K562 (cell line): Measurements from ENCODE around the gene ARHGEF4. TPM values are rescaled to one million over a fixed set of nuclear protein-coding genes. Genes with fewer than 3 reads are reported as not detected.

Experiments
- ATAC-seq: fragments of 200-7000 bp; cut with Tn5 transposase; 3 replicates; pipeline ENCODE4 v1.9.1; 2020; ENCODE audit warnings: moderate library complexity
- BruUV-seq: library from RNA; stranded (reverse); fragments of 400-500 nt; replicated peaks from 2 replicates; lab custom pipeline; 2021; lab: Mats Ljungman, UMichigan
- CTCF ChIA-PET: fragments of 300-600 bp; formaldehyde crosslinking; extraction: SDS; loops from one replicate; lab custom pipeline; 2021; ENCODE audit warnings: low intra/inter-chr PET ratio; lab: Yijun Ruan, JAX
- POLR2A ChIA-PET: fragments of 300-600, 350-650 bp; sonication (Branson Sonifier 250); formaldehyde crosslinking; extraction: SDS; loops from one replicate; lab custom pipeline; 2021; ENCODE audit warnings: antibody characterized with exemption, inconsistent platforms; lab: Yijun Ruan, JAX
- DNase-seq, 4 experiments: peaks; one replicate each; pipeline versions ENCODE4 v3.0.0 to v3.0.0-alpha.2; 2011 to 2018; ENCODE audit warnings: low spot score in 3 of 4, mixed read lengths in 3 of 4; ENCODE audit errors: extremely low read depth in 1 of 4
- FAIRE-seq: peaks from 2 replicates; lab custom pipeline; 2011; peaks lifted over from hg19 to GRCh38; lab: Jason Lieb, UNC
- H2AFZ ChIP-seq: 2 replicates; pipeline ENCODE4 v1.6.0; 2011; ENCODE audit warnings: low read depth, low read length, control low read depth, inconsistent platforms
- H3K27ac ChIP-seq: fragments of 200-600 bp; 3 replicates; pipeline ENCODE4 v1.8.0; 2011; ENCODE audit warnings: low read depth, mild to moderate bottlenecking, control low read depth, inconsistent platforms, low read length, moderate library complexity, mixed read lengths; ENCODE audit errors: extremely low read depth
- H3K27me3 ChIP-seq, 2 experiments: fragments of 300-600 bp in 1 of 2; 2 replicates in 1 of 2; 3 replicates in 1 of 2; pipeline versions ENCODE4 v1.6.0 to v1.8.0; 2011; ENCODE audit warnings: inconsistent platforms in 2 of 2, low read length in 2 of 2, mild to moderate bottlenecking in 1 of 2, mixed read lengths in 1 of 2, moderate library complexity in 1 of 2; ENCODE audit not compliant: control insufficient read depth in 2 of 2, insufficient read depth in 2 of 2
- H3K36me3 ChIP-seq: fragments of 300-600 bp; 3 replicates; pipeline ENCODE4 v1.8.0; 2011; ENCODE audit warnings: mild to moderate bottlenecking, low read length, inconsistent platforms; ENCODE audit not compliant: control insufficient read depth, insufficient read depth
- H3K4me1 ChIP-seq, 2 experiments: fragments of 200-600 bp in 1 of 2; replicated peaks in 1 of 2; 2 replicates in 1 of 2; 3 replicates in 1 of 2; pipeline versions ENCODE4 v1.5.1 to v1.8.0; 2011; ENCODE audit warnings: inconsistent platforms in 2 of 2, low read length in 2 of 2, mild to moderate bottlenecking in 1 of 2, mixed read lengths in 1 of 2, moderate library complexity in 1 of 2; ENCODE audit not compliant: control insufficient read depth in 2 of 2, insufficient read depth in 2 of 2
- H3K4me2 ChIP-seq: 2 replicates; pipeline ENCODE4 v1.6.1; 2011; ENCODE audit warnings: low read length, control low read depth, inconsistent platforms, mixed read lengths; ENCODE audit not compliant: insufficient read depth
- H3K4me3 ChIP-seq: fragments of 200-600 bp; sonication (generic), shearing (Covaris generic); 2 replicates; pipeline ENCODE4 v1.5.1; 2016; ENCODE audit warnings: control low read depth, inconsistent platforms
- H3K79me2 ChIP-seq: fragments of 200-600 bp; 3 replicates; pipeline ENCODE4 v1.8.0; 2011; ENCODE audit warnings: low read length, inconsistent platforms; ENCODE audit not compliant: control insufficient read depth, insufficient read depth
- H3K9ac ChIP-seq, 2 experiments: 2 replicates each; pipeline versions ENCODE4 v1.6.0 to v1.6.1; 2011; ENCODE audit warnings: low read depth in 2 of 2, low read length in 2 of 2, control low read depth in 1 of 2, inconsistent platforms in 1 of 2, mild to moderate bottlenecking in 1 of 2, mixed read lengths in 1 of 2; ENCODE audit not compliant: insufficient read depth in 1 of 2
- H3K9me1 ChIP-seq: one replicate; pipeline ENCODE4 v1.6.0; 2011; ENCODE audit warnings: inconsistent platforms, mild to moderate bottlenecking, low read length, moderate library complexity; ENCODE audit not compliant: control insufficient read depth, insufficient read depth
- H3K9me3 ChIP-seq: replicated peaks from 2 replicates; pipeline ENCODE4 v1.5.1; 2011; ENCODE audit warnings: low read depth, low read length, inconsistent platforms; ENCODE audit not compliant: control insufficient read depth, insufficient read depth
- H4K20me1 ChIP-seq: replicated peaks from 2 replicates; pipeline ENCODE4 v1.6.1; 2011; ENCODE audit warnings: low read length, inconsistent platforms, mixed read lengths; ENCODE audit not compliant: control insufficient read depth, insufficient read depth
- CBX5 ChIP-seq: IDR thresholded peaks from 2 replicates; pipeline ENCODE4 v1.6.1; 2014; ENCODE audit warnings: low read depth, borderline replicate concordance
- CHD1 ChIP-seq: fragments of 200-600 bp; sonication (generic); IDR thresholded peaks from one replicate; pipeline ENCODE4 v1.6.1; 2012; ENCODE audit warnings: mild to moderate bottlenecking, moderate library complexity, low read length, inconsistent platforms
- HSF4 ChIP-seq: fragments of 250-450 bp; sonication (Bioruptor Pico); IDR thresholded peaks from 2 replicates; pipeline ENCODE4 v2.1.2; 2022; ENCODE audit warnings: mild to moderate bottlenecking, moderate library complexity, borderline replicate concordance
- KDM4B ChIP-seq, 2 experiments: fragments of 450-650 bp in 1 of 2; sonication (generic) in 1 of 2; IDR thresholded peaks; 2 replicates each; pipeline ENCODE4 v1.6.1; 2016 to 2017; ENCODE audit warnings: borderline replicate concordance in 2 of 2, antibody characterized with exemption in 1 of 2, low read depth in 1 of 2, mild to moderate bottlenecking in 1 of 2
- MEIS2 ChIP-seq: fragments of 450-650 bp; IDR thresholded peaks from 2 replicates; pipeline ENCODE4 v1.6.1; 2014; ENCODE audit warnings: mild to moderate bottlenecking; ENCODE audit not compliant: partially characterized antibody
- MYC ChIP-seq, 2 experiments: fragments of 250-450 bp in 1 of 2; sonication (Bioruptor Pico) in 1 of 2; IDR thresholded peaks; 2 replicates each; pipeline versions ENCODE4 v1.5.1 to v1.6.1; 2012 to 2021; ENCODE audit warnings: low read depth in 2 of 2, borderline replicate concordance in 1 of 2, improper control_type of control experiment in 1 of 2, low read length in 1 of 2, mild to moderate bottlenecking in 1 of 2, moderate library complexity in 1 of 2
- POLR3G ChIP-seq: IDR thresholded peaks from 2 replicates; pipeline ENCODE4 v1.6.1; 2011; ENCODE audit not compliant: insufficient read length, insufficient replicate concordance; ENCODE audit errors: extremely low read depth
- SAFB ChIP-seq: fragments of 200-400 bp; formaldehyde crosslinking; IDR thresholded peaks from 2 replicates; pipeline ENCODE4 v1.6.1; 2017; ENCODE audit warnings: low read depth, low read length, borderline replicate concordance
- SMARCE1 ChIP-seq: fragments of 450-650 bp; IDR thresholded peaks from 2 replicates; pipeline ENCODE4 v1.7.1; 2016; ENCODE audit warnings: mild to moderate bottlenecking
- SRSF7 ChIP-seq: fragments of 200-400 bp; formaldehyde crosslinking; optimal IDR thresholded peaks from 2 replicates; pipeline ENCODE3; 2017; ENCODE audit warnings: mild to moderate bottlenecking, low read depth, low read length
- TEAD4 ChIP-seq, 2 experiments: sonication (generic) in 1 of 2; formaldehyde crosslinking in 1 of 2; IDR thresholded peaks; 2 replicates each; pipeline versions ENCODE4 v1.6.1 to v1.8.0; 2012 to 2022; ENCODE audit warnings: borderline replicate concordance in 1 of 2, inconsistent platforms in 1 of 2, low read length in 1 of 2, mild to moderate bottlenecking in 1 of 2, missing genetic modification reagents in 1 of 2
- ZBTB1 ChIP-seq: sonication (generic); formaldehyde crosslinking; IDR thresholded peaks from 2 replicates; pipeline ENCODE4 v1.8.1; 2023; ENCODE audit warnings: missing genetic modification reagents, low read depth, mild to moderate bottlenecking, borderline replicate concordance
- ZC3H11A ChIP-seq: IDR thresholded peaks from 2 replicates; pipeline ENCODE4 v1.6.1; 2012; ENCODE audit warnings: low read depth, low read length, improper control_type of control experiment
- WGBS: fragments of 100-300 bp; shearing (Covaris generic); methylation state at CpG from one replicate; pipeline ENCODE4 v1.1.6; 2016; ENCODE audit warnings: low coverage, mixed read lengths; ENCODE audit not compliant: insufficient coverage; ENCODE audit errors: missing lambda C conversion rate; 5-methylcytosine and 5-hydroxymethylcytosine counted together
- in situ Hi-C: fragments of 300-500 bp; cut with MboI; formaldehyde crosslinking; loops from 4 replicates; pipeline ENCODE4 v1.15.0; 2018; ENCODE audit warnings: inconsistent platforms, mixed read lengths
- intact Hi-C: fragments of 100-400 bp; cut with micrococcal nuclease; formaldehyde crosslinking; loops from 2 replicates; pipeline ENCODE4 v1.14.2; 2022
- polyA plus RNA-seq, 8 experiments: library from polyadenylated mRNA; depleted of rRNA in 4 of 8; stranded (reverse) in 5 of 8; unstranded in 3 of 8; fragments of >200 nt; fragmentation: Nextera tagmentation in 2 of 8; fragmentation: Illumina TruSeq in 1 of 8; extraction: Ambion mirVana in 2 of 8; extraction: Trizol in 1 of 8; gene quantifications; 2 replicates each; pipeline versions ENCODE4 v1.2.1 to v1.2.3, GENCODE V29; 2011 to 2014; ENCODE audit warnings: inconsistent platforms in 1 of 8, missing spikeins in 1 of 8
- total RNA-seq, 7 experiments: library from RNA; depleted of rRNA in 6 of 7; stranded (reverse); fragments of >200 nt in 6 of 7; fragmentation: Illumina TruSeq in 2 of 7; extraction: Trizol in 2 of 7; gene quantifications; 2 replicates each; pipeline versions ENCODE4 v1.2.1 to v1.2.3, GENCODE V29; 2011 to 2021; ENCODE audit warnings: low replicate concordance in 1 of 7
- TF ChIP-seq, protein P1 (sequence below): IDR thresholded peaks from 2 replicates; pipeline ENCODE4 v1.6.1; 2014; ENCODE audit warnings: antibody characterized with exemption
- TF ChIP-seq, protein P2 (sequence below), 2 experiments: IDR thresholded peaks in 1 of 2; conservative IDR thresholded peaks in 1 of 2; 2 replicates each; pipeline ENCODE4 v1.6.1; 2016; ENCODE audit warnings: low read depth in 2 of 2, mild to moderate bottlenecking in 1 of 2, missing compliant biosample characterization in 1 of 2, missing genetic modification characterization in 1 of 2, moderate library complexity in 1 of 2

Gene ARHGEF4
- total and polyA plus RNA-seq, 9 of the 15 experiments (the other 6 are each of a cell fraction or from before 2014, with no cell fraction given) = not detected

DNA sequence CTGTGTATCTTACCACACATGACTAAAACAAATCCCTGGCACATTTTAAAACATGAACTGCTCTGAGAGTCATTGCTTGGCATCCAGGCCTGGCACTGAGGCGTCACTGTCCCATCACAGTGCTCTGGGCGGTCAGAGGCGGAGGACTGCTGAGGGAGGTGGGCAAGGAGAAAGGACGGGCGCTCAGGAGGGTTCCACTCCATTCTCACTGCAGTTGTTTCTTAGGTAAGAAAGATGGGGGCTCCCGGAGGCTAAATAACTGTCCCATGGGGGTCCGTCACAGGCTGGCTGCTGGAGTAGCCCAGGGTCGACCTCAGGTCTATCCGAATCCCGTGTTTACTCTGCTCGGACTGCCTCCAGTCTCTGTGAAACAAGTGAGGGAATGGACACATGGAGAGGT lies 139.0 kb downstream of the ARHGEF4 start:
- in situ Hi-C loops = no loop called here
- BruUV-seq = no TSS peak
- intact Hi-C loops = no loop called here
- TF ChIP-seq HSF4 (no peak), ZC3H11A (no peak), SRSF7 (no peak), SAFB (no peak), TEAD4 (IDR thresholded peaks at IDR 0.05; ENCODE audit: low read length) (no peak), TEAD4 (CRISPR knock-in tag; IDR thresholded peaks at IDR 0.05; ENCODE audit: borderline replicate concordance) (no peak), MEIS2 (no peak), MYC (IDR thresholded peaks at IDR 0.05; ENCODE audit: low read depth, low read length) (no peak), MYC (CRISPR knock-in tag; IDR thresholded peaks at IDR 0.05; ENCODE audit: borderline replicate concordance, low read depth) (no peak), ZBTB1 (CRISPR knock-in tag) (no peak), CBX5 (no peak), CHD1 (no peak), POLR3G (no peak), SMARCE1 (no peak), KDM4B (IDR thresholded peaks at IDR 0.05; ENCODE audit: borderline replicate concordance in 2 of 2, low read depth in 1 of 2) (no peak)
- TF ChIP-seq, protein P1, sequence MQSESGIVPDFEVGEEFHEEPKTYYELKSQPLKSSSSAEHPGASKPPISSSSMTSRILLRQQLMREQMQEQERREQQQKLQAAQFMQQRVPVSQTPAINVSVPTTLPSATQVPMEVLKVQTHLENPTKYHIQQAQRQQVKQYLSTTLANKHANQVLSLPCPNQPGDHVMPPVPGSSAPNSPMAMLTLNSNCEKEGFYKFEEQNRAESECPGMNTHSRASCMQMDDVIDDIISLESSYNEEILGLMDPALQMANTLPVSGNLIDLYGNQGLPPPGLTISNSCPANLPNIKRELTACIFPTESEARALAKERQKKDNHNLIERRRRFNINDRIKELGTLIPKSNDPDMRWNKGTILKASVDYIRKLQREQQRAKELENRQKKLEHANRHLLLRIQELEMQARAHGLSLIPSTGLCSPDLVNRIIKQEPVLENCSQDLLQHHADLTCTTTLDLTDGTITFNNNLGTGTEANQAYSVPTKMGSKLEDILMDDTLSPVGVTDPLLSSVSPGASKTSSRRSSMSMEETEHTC = no peak
- TF ChIP-seq, protein P2, sequence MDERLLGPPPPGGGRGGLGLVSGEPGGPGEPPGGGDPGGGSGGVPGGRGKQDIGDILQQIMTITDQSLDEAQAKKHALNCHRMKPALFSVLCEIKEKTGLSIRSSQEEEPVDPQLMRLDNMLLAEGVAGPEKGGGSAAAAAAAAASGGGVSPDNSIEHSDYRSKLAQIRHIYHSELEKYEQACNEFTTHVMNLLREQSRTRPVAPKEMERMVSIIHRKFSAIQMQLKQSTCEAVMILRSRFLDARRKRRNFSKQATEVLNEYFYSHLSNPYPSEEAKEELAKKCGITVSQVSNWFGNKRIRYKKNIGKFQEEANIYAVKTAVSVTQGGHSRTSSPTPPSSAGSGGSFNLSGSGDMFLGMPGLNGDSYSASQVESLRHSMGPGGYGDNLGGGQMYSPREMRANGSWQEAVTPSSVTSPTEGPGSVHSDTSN (CRISPR knock-in tag; IDR thresholded peaks at IDR 0.05; ENCODE audit: low read depth) = no peak
- TF ChIP-seq, protein P2 (tag; conservative IDR thresholded peaks at IDR 0.05; ENCODE audit: low read depth) = no peak

More for the DNA sequence above, 139.0 kb downstream of the ARHGEF4 start:
- Histone ChIP-seq H4K20me1 (no peaks in the 10 kb centered on the region), H3K9ac (no peak overlapping the region), H3K4me3 (no peak overlapping the region), H2AFZ (no peak overlapping the region), H3K4me2 (no peak overlapping the region), H3K9me3 (no peaks in the 10 kb centered on the region; the same call in 1 of the 2 replicates), H3K4me1 (no peaks in the 10 kb centered on the region), H3K79me2 (no peaks in the 10 kb centered on the region), H3K9me1 (no peaks in the 10 kb centered on the region), H3K36me3 (no peaks in the 10 kb centered on the region), H3K27ac (no peak overlapping the region), H3K27me3 (peaks cover 0 to 14% of the 10 kb centered on the region in 2 experiments; a peak in 2 of 5 replicates)
- FAIRE-seq (no peak), DNase-seq (no peak), ATAC-seq (no peak)
- WGBS = under 1% methylated on average over 11 of the region's 11 CpGs
- ChIA-PET CTCF (no interaction called here), POLR2A (no interaction called here)
